Nephron (organoid): ENCODE measurements around the gene FAM168A.

ENCODE experiments used
- H3K27ac Mint-ChIP-seq, 3 experiments: 2 replicates each; pipeline ENCODE4 v1.8.0; 2020; ENCODE audit warnings: mixed read lengths in 3 of 3, mild to moderate bottlenecking in 2 of 3, moderate library complexity in 1 of 3
- H3K27me3 Mint-ChIP-seq: 2 replicates; pipeline ENCODE4 v1.8.0; 2021; ENCODE audit warnings: low read depth, mild to moderate bottlenecking, moderate library complexity, mixed read lengths
- H3K36me3 Mint-ChIP-seq: 2 replicates; pipeline ENCODE4 v1.8.0; 2020; ENCODE audit warnings: low read depth, mixed read lengths
- H3K4me1 Mint-ChIP-seq: 2 replicates; pipeline ENCODE4 v1.8.0; 2020; ENCODE audit warnings: mixed read lengths
- H3K4me3 Mint-ChIP-seq, 3 experiments: 2 replicates each; pipeline ENCODE4 v1.8.0; 2020; ENCODE audit warnings: mild to moderate bottlenecking in 3 of 3, mixed read lengths in 3 of 3, moderate library complexity in 2 of 3
- H3K9me3 Mint-ChIP-seq: 2 replicates; pipeline ENCODE4 v1.8.0; 2020; ENCODE audit warnings: mixed read lengths
- TF ChIP-seq, protein P1 (sequence below), 3 experiments: fragments of 200-600 bp; sonication (generic); IDR thresholded peaks; one replicate each; pipeline ENCODE4 v1.5.0; 2021; ENCODE audit warnings: antibody characterized with exemption in 3 of 3; ENCODE audit not compliant: unreplicated experiment in 3 of 3

FAM168A gene

DNA sequence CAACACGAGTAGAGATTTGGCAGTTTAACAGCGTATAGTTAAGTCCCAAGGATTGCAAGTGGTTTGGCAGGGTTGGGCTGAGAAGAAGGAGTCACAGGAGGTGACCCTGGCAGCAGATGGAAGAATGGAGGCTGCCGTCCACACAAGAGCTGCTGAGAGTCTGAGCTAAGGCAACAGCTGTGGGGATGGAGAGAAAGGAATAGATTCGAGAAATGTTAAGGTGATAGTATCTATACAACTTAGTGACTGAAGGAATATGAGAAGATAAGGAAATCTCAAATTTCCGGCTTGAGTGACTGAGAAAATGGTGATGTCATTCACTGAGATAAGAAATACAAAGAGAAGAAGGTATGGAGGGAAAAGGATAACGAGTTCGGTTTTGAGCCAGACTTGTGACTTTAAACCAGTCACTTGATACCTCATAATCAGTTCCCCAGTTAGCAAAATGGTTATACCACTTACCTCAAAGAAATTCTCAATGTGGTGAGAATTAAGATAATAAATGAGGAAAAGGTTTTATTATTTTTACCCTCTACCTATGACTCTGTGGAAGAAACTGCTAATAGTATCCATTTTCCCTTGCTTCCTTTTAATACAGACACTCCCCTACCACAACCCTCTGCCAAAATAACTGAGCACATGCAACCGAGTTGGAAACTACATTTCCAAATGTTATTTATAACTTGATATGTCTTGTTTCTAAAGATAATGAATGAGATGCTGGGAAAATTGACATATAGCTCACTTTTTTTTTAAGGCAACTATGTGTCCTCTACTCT, 30.7 kb downstream of the FAM168A start:
- no peak overlapping the region for H3K27ac Mint-ChIP-seq
- no peaks in the 10 kb centered on the region for H3K27me3 Mint-ChIP-seq
- H3K9me3 Mint-ChIP-seq: no peaks in the 10 kb centered on the region
- TF ChIP-seq, protein P1, sequence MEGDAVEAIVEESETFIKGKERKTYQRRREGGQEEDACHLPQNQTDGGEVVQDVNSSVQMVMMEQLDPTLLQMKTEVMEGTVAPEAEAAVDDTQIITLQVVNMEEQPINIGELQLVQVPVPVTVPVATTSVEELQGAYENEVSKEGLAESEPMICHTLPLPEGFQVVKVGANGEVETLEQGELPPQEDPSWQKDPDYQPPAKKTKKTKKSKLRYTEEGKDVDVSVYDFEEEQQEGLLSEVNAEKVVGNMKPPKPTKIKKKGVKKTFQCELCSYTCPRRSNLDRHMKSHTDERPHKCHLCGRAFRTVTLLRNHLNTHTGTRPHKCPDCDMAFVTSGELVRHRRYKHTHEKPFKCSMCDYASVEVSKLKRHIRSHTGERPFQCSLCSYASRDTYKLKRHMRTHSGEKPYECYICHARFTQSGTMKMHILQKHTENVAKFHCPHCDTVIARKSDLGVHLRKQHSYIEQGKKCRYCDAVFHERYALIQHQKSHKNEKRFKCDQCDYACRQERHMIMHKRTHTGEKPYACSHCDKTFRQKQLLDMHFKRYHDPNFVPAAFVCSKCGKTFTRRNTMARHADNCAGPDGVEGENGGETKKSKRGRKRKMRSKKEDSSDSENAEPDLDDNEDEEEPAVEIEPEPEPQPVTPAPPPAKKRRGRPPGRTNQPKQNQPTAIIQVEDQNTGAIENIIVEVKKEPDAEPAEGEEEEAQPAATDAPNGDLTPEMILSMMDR (IDR thresholded peaks at IDR 0.05; ENCODE audit: unreplicated experiment in 3 of 3): no peak
- peaks cover 26% of the 10 kb centered on the region for H3K36me3 Mint-ChIP-seq
- peaks cover 16% of the 10 kb centered on the region for H3K4me1 Mint-ChIP-seq
- no peak overlapping the region for H3K4me3 Mint-ChIP-seq

DNA sequence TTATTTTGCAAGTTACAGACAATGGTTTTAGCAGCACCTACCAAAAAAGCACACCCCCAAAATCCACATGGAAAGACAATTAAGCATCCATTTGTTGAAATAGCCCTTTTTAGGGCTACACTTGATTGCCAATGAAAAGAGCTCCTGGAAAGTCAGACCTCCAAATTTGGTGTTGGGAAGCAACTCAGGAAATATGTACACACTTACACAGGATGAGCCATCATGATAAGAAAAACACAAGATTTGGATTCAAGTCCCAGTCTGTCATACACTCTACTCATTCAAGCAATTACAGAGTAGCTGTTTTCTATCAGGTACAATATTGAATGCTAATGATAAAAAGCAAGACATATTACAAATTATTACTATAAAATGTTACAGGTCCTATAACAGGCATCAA, 31.5 kb downstream of the FAM168A start:
- Mint-ChIP-seq H3K36me3 (peaks cover 26% of the 10 kb centered on the region), H3K4me1 (peaks cover 16% of the 10 kb centered on the region), H3K4me3 (no peak overlapping the region), H3K27ac (no peak overlapping the region), H3K9me3 (no peaks in the 10 kb centered on the region), H3K27me3 (no peaks in the 10 kb centered on the region)
- TF ChIP-seq, protein P1 (IDR thresholded peaks at IDR 0.05; ENCODE audit: unreplicated experiment in 3 of 3): no peak

DNA sequence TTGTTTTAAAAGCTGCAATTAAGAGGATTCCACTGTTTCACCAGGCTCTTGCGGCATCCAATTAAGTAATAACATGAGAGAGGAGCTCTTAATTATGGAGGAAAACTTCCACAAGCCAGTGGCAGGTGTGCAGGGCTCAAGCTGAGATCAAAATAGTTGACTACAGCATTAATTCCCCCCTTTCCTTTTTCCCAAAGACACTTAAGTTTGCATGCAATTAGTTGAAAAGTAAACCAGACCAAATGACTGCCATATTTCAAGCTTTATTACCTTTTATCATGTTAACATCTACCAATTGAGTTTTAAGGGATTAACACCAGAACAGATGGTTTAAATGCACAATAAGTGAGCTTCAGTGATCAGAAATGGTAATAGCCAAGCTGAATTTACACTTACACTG, 32.1 kb downstream of the FAM168A start:
- H3K27ac Mint-ChIP-seq: no peak overlapping the region
- no peak overlapping the region for H3K4me3 Mint-ChIP-seq
- H3K4me1 Mint-ChIP-seq: peaks cover 16% of the 10 kb centered on the region
- TF ChIP-seq, protein P1 (IDR thresholded peaks at IDR 0.05; ENCODE audit: unreplicated experiment in 3 of 3): no peak
- no peaks in the 10 kb centered on the region for H3K9me3 Mint-ChIP-seq
- no peaks in the 10 kb centered on the region for H3K27me3 Mint-ChIP-seq
- H3K36me3 Mint-ChIP-seq: peaks cover 23% of the 10 kb centered on the region

DNA sequence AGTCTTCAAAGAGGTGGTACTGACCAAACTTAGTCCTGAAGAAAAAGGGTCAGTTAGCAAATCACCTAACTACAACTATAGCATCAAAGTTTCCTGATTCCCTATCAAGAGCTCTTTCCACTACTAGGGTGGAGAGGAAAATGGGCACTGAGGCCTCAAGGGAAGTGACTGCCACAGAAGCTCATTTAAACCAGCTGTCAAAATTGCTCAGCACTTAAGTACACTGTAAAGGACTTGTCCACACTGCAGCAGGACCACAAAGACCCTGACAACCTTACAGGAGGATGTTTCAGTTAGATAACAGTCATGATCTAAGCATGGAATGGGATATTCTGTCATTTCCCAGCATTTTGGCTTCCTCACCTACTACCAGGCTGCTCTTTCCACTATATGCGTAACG, 33.0 kb downstream of the FAM168A start:
- H3K36me3 Mint-ChIP-seq: peaks cover 15% of the 10 kb centered on the region
- H3K4me3 Mint-ChIP-seq: no peak overlapping the region
- peaks cover 16% of the 10 kb centered on the region for H3K4me1 Mint-ChIP-seq
- no peaks in the 10 kb centered on the region for H3K9me3 Mint-ChIP-seq
- no peaks in the 10 kb centered on the region for H3K27me3 Mint-ChIP-seq
- H3K27ac Mint-ChIP-seq: no peak overlapping the region
- TF ChIP-seq, protein P1 (IDR thresholded peaks at IDR 0.05; ENCODE audit: unreplicated experiment in 3 of 3): no peak

DNA sequence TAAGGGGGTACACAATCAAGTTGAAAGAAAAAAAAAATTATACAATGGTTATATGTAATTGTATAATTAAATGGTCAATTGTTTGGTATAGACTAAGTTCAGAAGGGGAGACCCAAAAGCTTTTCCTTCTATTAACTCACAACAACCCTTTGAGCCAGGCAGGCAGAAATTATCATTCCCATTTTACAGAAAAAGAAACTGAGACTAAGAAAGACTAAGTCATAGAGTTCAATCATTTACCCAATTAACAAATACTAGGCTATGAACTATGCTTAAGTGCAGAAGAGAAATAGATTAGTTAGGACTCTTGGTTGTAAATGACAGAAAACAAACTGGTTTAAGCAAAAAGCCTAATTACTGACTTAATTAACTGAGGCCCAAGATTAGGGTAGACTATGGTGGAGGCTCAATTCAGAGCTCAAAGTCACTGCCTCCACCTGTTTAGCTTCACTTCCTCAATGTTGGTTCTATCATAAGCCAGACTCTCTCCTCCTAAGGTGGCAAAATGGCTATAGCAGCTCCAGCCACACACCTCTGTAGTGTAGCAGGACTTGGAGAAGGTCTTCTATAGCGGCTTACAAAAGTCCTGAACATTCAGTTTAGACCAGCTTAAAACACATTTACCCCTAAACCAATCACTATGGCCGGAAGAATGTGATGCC, 34.2 kb downstream of the FAM168A start:
- peaks cover 16% of the 10 kb centered on the region for H3K4me1 Mint-ChIP-seq
- H3K27ac Mint-ChIP-seq: no peak overlapping the region
- H3K27me3 Mint-ChIP-seq: no peaks in the 10 kb centered on the region
- no peak overlapping the region for H3K4me3 Mint-ChIP-seq
- TF ChIP-seq, protein P1 (IDR thresholded peaks at IDR 0.05; ENCODE audit: unreplicated experiment in 3 of 3): no peak
- H3K36me3 Mint-ChIP-seq: peaks cover 13% of the 10 kb centered on the region
- H3K9me3 Mint-ChIP-seq: no peaks in the 10 kb centered on the region
